Endometrial microvascular endothelial cells (primary cell): Measurements from ENCODE around the gene NAV2. TPM values are rescaled to one million over a fixed set of nuclear protein-coding genes. Genes with fewer than 3 reads are reported as not detected.

ENCODE experiments used
- in situ Hi-C: cut with HindIII; loops from 2 replicates; pipeline ENCODE4 v1.10.0; 2017; ENCODE audit warnings: low sequenced_read_pairs, low pct_unique_long_range_greater_than_20kb; ENCODE audit errors: inconsistent ontology term
- total RNA-seq: library from RNA; depleted of rRNA; stranded (reverse); fragments of >200 nt; gene quantifications from one replicate; pipeline ENCODE4 v1.2.3, GENCODE V29; 2015; ENCODE audit errors: inconsistent ontology term

NAV2 gene
- total RNA-seq, 1 donor from 2014 or later, result 27.0 TPM

DNA sequence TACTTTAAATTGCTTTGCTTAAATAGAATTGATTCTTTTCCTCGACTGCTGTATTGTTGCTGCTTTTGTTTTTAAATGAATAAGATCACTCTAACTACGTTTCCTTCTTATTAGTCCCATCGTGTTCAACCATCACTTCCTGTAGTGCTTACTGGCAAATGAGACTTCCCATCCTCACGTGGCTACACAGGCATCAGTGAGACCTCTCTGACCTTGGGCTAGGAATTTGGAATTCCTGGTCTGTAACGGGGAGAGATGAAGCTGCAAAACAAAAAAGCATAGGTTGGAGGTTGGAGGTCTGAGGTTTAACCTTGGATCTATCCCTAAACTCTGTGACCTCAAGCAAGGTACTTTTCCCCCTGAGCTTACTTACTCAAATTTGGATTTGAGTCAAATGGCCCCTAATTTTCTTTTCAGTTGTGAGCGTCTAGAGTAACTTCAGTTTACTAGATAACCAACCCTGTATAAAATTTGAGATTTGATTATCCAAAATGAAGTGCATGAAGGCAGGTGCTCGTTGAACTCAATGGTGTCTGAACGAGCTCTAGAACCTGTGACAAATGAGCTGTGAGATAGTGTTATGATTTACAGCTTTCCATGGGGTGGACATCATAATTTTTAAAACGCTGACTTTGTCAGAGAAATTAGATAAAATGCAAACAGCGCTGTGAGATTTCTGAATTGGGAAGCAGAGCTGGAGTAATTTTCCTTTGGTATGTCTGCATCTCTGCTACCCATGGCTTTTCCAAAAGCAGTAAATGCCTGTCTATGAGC lies 296.4 kb downstream of the NAV2 start:
- in situ Hi-C loops, result no loop called here

DNA sequence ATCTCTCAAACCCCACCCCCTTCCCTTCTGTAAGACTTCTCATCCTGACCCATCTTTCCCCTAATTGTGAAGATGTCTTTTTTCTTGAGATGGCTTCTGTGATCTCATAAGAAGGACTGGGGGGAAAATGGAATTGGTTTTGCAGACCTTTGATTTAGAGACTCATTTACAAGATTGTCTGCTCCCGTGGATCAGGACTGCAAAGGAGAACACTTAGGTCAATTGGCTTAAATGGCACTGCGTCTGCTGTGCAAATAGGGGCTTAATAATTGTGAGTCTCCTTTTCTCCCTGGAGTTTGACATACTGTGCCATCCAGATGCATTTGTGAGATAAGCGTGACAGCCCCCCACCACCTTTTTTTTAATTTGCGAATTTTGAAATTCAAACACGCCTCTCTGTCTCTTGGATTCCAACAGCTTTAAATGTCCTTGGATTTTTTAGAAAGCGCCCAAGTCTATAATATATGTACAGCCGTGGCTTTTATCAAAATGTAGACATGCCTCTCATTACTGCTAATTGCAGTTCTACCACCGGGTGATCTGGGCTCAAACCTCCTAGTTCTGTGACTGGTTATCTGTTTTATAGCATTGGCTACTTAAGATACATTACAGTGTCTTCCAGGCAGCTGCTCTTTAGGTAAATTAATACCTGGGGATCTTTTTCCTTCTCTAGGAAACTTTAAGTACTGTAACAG lies 297.7 kb downstream of the NAV2 start:
- in situ Hi-C loops, result no loop called here

DNA sequence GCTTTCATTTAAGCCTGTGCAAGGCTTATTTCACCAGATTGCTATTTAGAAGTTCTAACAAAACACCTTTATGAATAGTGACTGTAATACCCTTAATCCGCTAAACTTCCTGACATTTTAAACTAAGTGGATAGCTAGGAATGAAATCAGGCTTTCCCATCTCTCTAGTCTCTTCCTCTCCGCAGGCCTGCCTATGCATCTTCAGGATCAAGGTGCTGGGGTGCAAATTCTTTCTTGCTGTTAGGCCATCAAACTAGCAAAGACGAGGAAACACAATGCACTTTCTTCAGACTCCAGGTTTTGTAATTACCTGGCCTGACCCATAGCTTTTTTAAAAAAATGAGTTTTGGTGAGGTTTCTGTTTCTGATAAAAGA lies 298.2 kb downstream of the NAV2 start:
- in situ Hi-C loops, result no loop called here

DNA sequence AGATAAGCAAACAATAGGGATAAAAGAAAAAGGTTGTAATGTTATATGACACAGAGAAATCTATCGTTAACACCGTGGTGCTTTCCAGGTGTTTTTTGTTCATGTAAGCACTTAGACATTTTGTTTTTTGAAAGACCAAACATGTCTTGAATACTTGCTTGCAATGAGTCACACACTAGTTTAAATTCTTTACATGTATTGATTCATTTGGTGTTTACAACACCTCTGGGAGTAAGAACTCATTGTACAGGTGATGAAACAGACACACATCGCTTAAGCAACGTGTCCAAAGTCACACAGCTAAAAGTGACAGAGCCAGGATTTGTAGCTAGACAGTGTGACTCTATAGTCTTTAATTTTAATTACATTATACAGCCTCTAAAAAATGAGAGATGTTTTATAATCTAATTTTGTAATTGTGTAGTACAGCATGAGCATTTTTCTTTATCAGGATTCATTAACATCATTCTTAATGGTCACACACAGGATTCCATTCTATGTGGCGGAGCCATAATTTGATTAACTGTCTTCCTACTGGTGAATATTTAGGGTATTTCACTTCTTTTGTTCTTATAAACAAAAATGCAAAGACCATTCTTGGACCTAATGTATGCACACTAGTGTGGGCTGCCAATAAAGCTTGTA lies 298.8 kb downstream of the NAV2 start:
- in situ Hi-C loops, result no loop called here

DNA sequence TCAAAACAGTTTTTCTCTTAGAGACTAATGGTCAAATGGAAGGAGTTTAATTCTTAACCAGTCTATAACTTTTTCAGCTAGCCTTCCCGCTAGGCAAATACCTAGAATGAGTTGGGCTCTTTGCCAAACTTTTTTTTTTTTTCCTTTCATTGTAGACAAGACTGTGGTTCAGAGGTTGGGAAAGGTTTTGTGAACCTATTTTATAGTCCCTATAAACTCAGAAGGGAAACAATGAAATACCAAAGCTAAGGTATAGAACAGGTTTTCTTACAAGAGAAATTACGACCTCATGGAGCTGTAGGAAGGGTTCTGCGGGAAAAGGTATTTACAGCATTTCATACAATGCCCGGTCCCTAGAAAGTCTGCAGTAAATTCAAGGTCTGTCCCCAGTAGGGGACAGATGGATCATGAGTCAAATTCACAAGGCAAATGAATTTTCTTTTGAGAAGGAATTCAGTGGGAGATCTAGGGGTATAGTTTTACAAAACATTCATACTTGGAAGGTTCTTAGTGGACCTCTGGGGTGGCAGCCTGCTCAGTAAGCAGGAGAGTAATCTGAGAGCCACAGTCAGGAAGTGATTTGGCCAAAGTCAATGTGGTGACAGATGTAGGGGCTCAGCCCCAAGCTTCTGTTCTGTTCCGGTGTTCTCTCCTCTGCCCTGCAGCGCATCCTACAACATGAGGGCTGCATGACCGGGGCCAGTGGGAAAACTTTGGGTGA lies 300.9 kb downstream of the NAV2 start:
- in situ Hi-C loops, result no loop called here

DNA sequence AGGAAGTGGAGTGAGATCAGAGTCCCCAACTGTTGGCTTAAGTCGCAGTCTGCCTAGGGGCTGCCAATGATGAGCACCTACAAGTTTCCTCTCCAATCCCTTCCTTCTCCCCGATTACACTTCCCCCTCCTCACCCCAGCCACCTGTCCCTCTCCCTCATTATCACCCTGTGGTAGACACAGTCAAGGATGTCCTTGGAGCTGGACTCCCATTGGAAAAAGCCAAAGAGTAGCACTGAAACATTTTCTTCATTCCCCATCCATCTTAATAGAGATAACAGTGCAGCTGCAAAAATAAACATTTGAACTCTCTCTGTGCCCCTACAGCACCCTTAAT lies 301.4 kb downstream of the NAV2 start:
- in situ Hi-C loops, result no loop called here

DNA sequence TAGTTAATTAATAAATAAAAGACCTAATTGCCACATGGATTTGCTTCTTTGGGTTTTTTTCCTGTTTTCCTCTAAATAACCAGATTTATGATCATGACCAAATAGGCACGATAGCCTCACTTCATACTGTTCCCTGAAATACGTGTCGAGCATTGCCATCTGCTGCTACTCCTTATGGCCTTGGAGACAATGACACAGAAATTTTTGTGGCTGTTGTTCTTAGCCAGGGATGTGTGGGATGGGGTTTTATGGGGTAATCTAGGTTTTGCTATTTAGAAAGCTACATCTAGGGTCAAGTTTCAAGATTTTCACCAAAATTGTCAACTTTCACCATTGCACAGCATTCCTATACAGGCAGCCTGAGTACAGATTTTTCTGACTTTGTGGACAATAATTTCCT lies 302.5 kb downstream of the NAV2 start:
- in situ Hi-C loops, result no loop called here

DNA sequence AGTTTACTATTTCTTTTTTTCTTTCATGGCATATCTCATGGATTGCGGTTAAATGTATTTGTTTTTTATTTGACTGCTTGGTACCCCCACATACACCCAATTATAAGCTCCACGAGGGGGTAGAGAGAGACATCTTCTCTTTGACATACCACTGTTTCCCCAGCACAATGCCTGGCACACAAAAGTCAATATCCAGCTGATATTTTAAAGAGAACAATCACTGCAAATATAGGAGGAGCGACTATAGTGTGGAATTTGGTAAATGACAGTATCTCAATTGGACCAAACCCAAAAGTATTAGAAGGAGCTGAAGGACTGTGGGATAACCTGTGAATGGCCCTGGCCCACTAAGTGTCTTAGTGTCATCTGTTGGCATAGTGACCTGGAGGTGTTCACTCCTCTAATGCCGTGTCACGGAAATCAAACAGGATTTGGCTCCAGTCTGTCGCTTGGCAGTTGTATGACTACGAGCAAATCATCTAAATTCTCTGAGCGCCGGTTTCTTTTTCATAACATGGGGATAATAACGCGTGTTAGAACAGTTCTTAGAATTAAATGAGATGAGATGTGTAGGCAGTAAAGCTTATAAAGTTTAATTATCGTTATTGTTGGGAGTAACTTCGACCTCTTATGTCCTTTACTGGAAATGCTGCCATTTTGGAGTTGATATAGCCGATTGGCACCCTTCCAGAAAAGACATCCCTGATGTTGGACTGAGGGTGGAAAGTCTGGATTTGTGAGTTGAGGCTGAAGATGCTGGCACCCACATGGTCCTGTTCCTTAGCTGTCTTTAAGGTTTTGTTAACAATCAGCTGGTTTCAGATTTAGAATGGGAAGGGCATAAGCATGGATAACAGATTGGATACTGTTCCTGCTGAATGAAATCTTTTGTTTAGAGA lies 303.1 kb downstream of the NAV2 start:
- in situ Hi-C loops, result no loop called here

DNA sequence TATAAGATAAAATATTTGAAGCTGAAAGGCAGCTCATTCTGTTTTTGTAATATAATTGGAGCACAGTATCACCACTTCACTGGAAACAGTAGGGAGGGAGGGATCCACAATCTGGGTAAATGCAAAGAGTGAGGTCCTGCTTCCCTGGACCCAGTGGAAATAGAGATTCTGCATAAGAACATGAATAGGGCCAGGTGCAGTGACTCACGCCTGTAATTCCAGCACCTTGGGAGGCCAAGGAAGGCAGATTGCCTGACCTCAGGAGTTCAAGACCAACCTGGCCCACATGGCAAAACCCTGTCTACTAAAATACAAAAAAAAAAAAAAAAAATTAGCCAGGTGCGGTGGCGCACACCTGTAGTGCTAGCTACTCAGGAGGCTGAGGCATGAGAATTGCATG lies 303.9 kb downstream of the NAV2 start:
- in situ Hi-C loops, result no loop called here

DNA sequence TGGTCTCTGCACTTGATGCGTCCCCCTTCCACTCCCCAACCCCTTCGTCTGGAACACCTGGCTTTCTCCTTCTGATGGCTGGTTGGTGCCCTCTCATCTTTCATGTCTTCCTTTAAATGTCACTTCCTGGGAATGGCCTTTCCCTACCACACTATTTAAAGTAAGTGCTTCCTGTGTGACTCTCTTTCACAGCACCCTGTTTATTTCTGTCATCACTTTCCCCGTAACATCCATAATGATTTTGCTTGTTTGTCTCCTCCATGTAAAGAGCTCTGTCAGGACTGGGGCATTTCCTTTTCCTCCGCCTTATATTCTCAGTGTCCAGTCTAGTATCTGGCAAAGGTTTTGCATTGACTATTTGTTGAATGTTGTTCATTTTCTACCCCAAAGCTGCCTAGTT lies 304.7 kb downstream of the NAV2 start:
- in situ Hi-C loops, result no loop called here

DNA sequence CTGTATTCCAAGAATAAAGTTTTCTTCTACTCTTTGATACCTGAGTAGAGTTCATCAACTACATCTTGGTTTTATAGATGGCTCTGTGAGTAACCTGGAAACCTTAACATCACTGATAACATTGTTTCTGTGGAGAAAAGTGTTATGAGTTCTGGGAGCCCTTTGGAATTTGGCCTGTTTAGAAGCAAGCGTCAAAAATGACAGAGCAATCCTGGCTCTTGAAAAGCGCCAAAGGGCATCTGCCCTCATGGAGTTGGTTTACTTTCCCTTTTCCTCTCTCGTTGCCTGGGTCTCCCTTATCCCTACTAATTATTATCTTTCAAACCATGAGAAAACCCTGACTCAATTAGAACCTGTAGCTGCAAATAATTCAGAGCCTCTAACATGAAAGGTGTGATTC lies 307.6 kb downstream of the NAV2 start:
- in situ Hi-C loops, result no loop called here

DNA sequence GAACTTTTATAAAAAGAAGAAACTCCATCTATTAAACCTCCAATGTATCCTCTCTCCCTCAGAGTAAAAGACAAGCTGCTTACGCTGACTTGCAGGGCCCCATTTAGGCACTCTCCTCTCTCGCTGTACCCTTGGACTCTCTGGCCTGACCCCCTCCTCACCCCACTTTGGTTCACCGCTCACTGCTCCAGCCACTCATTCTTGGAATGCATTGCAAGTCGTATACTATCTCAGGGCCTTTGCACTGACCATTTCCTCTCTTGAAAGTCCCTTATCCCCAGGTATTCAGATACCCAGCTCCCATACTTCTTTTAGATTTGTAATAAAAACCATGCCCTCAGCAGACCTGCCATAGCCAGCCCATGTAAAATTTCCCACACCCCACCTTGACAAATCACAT lies 308.1 kb downstream of the NAV2 start:
- in situ Hi-C loops, result no loop called here

DNA sequence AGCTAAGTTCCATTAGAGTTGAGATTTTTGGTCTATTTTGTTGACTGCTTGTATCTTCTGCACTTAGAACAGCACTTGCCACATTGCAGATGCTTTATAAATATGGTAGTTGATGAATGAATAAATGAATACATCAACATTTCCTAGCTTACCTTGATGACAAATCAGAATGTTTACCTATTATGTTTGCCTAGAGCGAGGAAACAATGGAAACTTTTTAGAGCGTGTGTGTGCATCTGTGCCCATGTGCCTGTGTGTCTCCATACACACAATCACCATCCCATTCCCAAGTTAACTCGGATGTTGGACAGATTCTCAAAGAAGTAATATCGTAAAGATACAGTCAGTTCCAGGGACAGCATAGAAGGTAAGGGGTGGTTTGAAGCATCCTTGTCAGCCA lies 308.6 kb downstream of the NAV2 start:
- in situ Hi-C loops, result no loop called here

DNA sequence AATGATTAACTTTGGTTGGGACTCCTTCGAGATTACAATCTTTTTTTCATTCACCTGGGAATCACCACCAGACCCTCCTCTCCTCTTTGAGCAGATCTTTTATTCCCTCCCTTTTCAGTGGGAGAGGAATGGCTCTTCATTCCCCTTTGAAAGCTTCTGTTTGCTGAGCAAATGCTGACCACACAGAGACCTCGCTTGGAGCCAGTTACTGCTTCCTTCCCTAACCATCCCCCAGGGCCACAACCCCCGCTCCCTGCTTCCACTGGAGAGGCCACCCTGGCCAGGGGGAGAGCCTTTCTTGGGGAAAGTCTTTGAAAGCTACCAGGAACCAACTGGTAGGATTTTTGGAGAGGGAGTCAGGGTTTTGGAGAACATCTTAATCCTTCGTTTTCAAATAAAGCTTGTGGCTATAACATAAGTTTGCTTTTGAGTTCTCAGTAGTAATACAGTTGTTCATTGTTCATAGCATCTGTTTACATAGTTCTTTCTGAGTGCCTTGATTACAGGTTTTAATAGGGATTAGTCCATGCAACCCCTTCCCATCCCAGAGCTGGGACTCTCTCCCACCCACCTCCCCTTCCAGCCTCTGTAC lies 309.2 kb downstream of the NAV2 start:
- in situ Hi-C loops, result no loop called here

DNA sequence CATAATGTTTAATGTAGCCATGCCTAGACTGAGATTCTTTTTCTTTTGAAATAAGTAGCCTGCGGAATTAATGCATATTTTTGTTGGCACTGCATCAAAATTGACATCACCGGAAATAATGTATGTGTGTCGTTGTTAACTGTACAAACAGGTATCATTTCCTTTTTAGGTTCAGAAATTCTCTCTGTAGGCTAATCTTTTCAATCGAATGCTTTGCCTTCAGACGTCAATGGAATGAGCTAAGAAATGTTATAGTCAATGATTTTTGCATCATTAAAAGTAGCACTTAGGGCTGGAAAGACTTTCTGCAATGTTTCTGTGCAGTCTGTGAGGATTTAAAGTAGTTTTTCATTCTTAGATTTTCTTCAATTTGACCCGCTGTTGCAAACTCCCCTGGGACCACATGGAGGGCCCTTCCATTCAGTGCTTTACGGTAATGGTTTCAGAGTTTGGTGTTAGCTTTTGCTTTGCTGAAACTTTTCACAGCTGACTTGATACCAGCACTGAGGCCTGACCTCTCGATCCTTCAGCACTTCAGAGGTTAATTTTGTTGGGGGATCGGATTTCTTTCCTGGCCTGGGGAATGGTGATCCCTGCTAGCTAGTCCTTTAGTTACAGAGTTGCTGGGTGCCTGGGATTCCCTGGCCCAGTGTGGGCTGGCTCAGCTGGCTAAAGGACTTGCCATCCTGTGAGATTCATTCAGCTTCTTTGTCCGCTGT lies 309.9 kb downstream of the NAV2 start:
- in situ Hi-C loops, result no loop called here

DNA sequence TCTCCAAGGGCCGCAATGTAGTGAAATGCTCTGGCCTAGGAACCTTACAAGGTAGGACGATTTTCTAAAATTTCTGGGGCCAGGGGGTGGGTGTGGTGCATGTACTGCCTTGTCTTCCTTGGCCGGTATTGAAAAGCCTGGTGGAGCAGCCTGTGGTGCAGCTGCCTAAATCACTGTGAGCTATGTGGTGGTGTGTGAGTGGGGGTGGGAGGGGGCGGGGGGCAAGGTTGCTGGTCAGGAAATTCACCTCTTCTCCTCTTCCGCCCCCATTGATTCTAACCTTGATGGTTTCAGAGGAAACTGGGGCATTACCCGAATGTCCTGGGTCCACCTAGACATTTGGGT lies 310.4 kb downstream of the NAV2 start:
- in situ Hi-C loops, result no loop called here

DNA sequence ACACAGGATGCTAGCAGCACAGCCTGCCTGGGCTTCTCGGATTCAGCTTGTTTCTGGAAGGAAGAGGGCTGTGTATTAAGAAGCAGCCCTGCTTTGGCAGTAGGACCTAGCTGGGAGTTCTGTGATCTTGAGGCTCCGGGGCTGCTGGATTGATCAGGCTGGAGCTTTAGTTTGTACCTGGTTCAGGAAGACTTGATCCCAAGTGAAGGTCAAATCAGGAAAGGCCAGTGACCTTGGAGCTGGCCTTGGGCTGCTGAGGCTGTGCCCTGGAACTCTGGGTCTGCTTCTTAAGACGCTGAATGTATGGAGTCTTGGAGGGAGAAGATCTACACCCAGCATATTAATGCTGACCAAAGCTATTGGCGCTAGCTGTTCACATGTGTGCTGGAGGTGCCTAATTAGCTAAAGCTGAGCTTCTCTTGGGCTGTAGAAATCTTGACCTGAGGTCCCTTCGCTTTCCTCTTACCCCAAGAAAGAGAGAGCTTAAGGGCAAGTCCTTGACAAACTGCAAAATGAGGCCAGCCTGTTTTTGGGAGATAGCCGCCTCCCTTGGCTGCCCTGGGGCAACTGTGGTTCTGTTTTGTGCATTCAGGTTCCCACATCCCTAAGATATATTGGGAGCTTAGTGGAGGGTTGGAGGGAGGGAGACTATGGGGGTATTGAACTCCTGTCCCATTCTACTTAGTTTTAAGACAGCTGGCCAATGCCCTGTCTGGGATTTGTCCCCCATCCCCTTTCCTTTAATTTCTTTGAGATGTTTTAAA lies 311.7 kb downstream of the NAV2 start:
- in situ Hi-C loops, result no loop called here
